Uterus (tissue), 2 donors: ENCODE results near the gene CCDC170.

ENCODE experiments used
- POLR2A ChIP-seq, 2 donors: fragments of 450-650 bp; IDR thresholded peaks; one replicate each; pipeline ENCODE4 v1.6.1; 2016; ENCODE audit warnings: antibody characterized with exemption in 2 of 2, mild to moderate bottlenecking in 1 of 2, moderate library complexity in 1 of 2
- TF ChIP-seq, protein P1 (sequence below), 4 experiments: fragments of 200-600 bp in 2 of 4; fragments of 450-650 bp in 2 of 4; sonication (generic) in 2 of 4; IDR thresholded peaks; one replicate each; pipeline ENCODE4 v1.5.1; 2016 to 2019; ENCODE audit warnings: antibody characterized with exemption in 4 of 4, mild to moderate bottlenecking in 2 of 4, moderate library complexity in 1 of 4

DNA sequence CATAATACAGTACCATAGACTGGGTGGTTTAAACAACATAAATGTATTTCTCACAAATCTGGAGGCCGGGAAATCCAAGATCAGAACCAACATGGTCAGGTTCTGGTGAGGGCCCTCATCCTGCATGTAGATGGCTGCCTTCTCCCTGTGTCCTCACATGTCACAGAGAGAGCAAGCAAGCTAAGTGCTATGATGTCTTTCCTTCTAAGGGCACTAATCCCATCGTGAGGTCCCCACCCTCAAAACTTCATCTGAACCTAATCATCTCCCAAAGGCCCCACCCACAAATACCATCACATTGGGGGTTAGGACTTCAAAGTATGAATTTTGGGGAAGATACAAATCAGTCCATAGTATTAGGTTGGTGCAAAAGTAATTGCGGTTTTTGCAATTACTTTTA is 56.8 kb downstream of the CCDC170 start:
- TF ChIP-seq, protein P1, sequence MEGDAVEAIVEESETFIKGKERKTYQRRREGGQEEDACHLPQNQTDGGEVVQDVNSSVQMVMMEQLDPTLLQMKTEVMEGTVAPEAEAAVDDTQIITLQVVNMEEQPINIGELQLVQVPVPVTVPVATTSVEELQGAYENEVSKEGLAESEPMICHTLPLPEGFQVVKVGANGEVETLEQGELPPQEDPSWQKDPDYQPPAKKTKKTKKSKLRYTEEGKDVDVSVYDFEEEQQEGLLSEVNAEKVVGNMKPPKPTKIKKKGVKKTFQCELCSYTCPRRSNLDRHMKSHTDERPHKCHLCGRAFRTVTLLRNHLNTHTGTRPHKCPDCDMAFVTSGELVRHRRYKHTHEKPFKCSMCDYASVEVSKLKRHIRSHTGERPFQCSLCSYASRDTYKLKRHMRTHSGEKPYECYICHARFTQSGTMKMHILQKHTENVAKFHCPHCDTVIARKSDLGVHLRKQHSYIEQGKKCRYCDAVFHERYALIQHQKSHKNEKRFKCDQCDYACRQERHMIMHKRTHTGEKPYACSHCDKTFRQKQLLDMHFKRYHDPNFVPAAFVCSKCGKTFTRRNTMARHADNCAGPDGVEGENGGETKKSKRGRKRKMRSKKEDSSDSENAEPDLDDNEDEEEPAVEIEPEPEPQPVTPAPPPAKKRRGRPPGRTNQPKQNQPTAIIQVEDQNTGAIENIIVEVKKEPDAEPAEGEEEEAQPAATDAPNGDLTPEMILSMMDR (IDR thresholded peaks at IDR 0.05), result no peak
- TF ChIP-seq POLR2A (IDR thresholded peaks at IDR 0.05), result no peak
